Neutrophil (primary cell): ENCODE results near the gene PHYHD1.

Experiments used
- H3K27ac ChIP-seq: fragments of 200-600 bp; sonication (generic); 2 replicates; pipeline ENCODE4 v1.5.1; 2016; ENCODE audit warnings: mild to moderate bottlenecking, moderate library complexity
- H3K27me3 ChIP-seq: fragments of 200-600 bp; sonication (generic); 2 replicates; pipeline ENCODE4 v1.6.0; 2016; ENCODE audit warnings: mild to moderate bottlenecking
- H3K36me3 ChIP-seq: fragments of 200-600 bp; sonication (generic); 2 replicates; pipeline ENCODE4 v1.5.1; 2017
- H3K4me1 ChIP-seq, 2 experiments: fragments of 200-600 bp in 1 of 2; sonication (generic) in 1 of 2; 1 replicate in 1 of 2; 2 replicates in 1 of 2; pipeline versions ENCODE4 v1.5.1 to v1.6.1; 2013 to 2016; ENCODE audit warnings: low read depth in 1 of 2, low read length in 1 of 2, mild to moderate bottlenecking in 1 of 2, moderate library complexity in 1 of 2; ENCODE audit not compliant: control insufficient read depth in 1 of 2, insufficient read depth in 1 of 2
- H3K4me3 ChIP-seq, 2 experiments: fragments of 200-600 bp in 1 of 2; sonication (generic) in 1 of 2; 1 replicate in 1 of 2; 2 replicates in 1 of 2; pipeline ENCODE4 v1.5.1; 2013 to 2016; ENCODE audit warnings: low read depth in 1 of 2, low read length in 1 of 2, mild to moderate bottlenecking in 1 of 2, moderate library complexity in 1 of 2
- H3K9me3 ChIP-seq: fragments of 200-600 bp; sonication (generic); 2 replicates; pipeline ENCODE4 v1.5.1; 2016
- CTCF ChIP-seq: fragments of 200-600 bp; sonication (generic); IDR thresholded peaks from 2 replicates; pipeline ENCODE4 v1.5.1; 2016; ENCODE audit warnings: antibody characterized with exemption

The PHYHD1 gene

GRCh38 chr9:128918921-128919320 lies 1.9 kb upstream of the PHYHD1 start:
- Histone ChIP-seq H3K4me1 (peaks cover 4 to 7% of the 10 kb centered on the region in 2 experiments), H3K36me3 (peaks cover 30% of the 10 kb centered on the region), H3K9me3 (no peaks in the 10 kb centered on the region), H3K4me3 (no peak overlapping the region), H3K27ac (no peak overlapping the region), H3K27me3 (peaks cover 14% of the 10 kb centered on the region)
- TF ChIP-seq CTCF, result no peak

GRCh38 chr9:128919402-128920089 lies 1.2 kb upstream of the PHYHD1 start:
- Histone ChIP-seq H3K27me3 (peaks cover 14% of the 10 kb centered on the region), H3K36me3 (peaks cover 30% of the 10 kb centered on the region), H3K4me1 (peaks cover 4 to 7% of the 10 kb centered on the region in 2 experiments), H3K27ac (no peak overlapping the region), H3K4me3 (no peak overlapping the region), H3K9me3 (no peaks in the 10 kb centered on the region)
- no peak for TF ChIP-seq CTCF

- Histone ChIP-seq H3K9me3 (no peaks in the 10 kb centered on the region), H3K4me3 (no peak overlapping the region), H3K4me1 (peaks cover 4 to 7% of the 10 kb centered on the region in 2 experiments), H3K36me3 (peaks cover 18% of the 10 kb centered on the region), H3K27ac (no peak overlapping the region), H3K27me3 (peaks cover 14% of the 10 kb centered on the region)
- TF ChIP-seq CTCF, result no peak
Observed at GRCh38 chr9:128921881-128922763, 1.3 kb downstream of the PHYHD1 start.

- Histone ChIP-seq H3K9me3 (no peaks in the 10 kb centered on the region), H3K27me3 (peaks cover 14% of the 10 kb centered on the region), H3K27ac (no peak overlapping the region), H3K36me3 (peaks cover 6% of the 10 kb centered on the region), H3K4me1 (peaks cover 4 to 7% of the 10 kb centered on the region in 2 experiments), H3K4me3 (no peak overlapping the region)
- TF ChIP-seq CTCF, result no peak
Observed at GRCh38 chr9:128923493-128923883, 2.7 kb downstream of the PHYHD1 start.

- Histone ChIP-seq H3K27ac (no peak overlapping the region), H3K27me3 (peaks cover 3% of the 10 kb centered on the region), H3K4me3 (no peak overlapping the region), H3K36me3 (no peaks in the 10 kb centered on the region), H3K9me3 (no peaks in the 10 kb centered on the region), H3K4me1 (no peaks in the 10 kb centered on the region)
- TF ChIP-seq CTCF, result peak; percentile 69
Observed at GRCh38 chr9:128927731-128928411, 7.1 kb downstream of the PHYHD1 start.
